HepG2 (cell line): ENCODE measurements around the gene PPP1R13B. TPM values are rescaled to one million over a fixed set of nuclear protein-coding genes. Genes with fewer than 3 reads are reported as not detected.

Experiments used
- KDM2A ChIP-seq: sonication (generic); formaldehyde crosslinking; IDR thresholded peaks from 2 replicates; pipeline ENCODE4 v1.4.0; 2020; ENCODE audit warnings: low read depth, missing genetic modification reagents, borderline replicate concordance
- MAFK ChIP-seq, 2 experiments: IDR thresholded peaks in 1 of 2; conservative IDR thresholded peaks in 1 of 2; 2 replicates each; pipeline ENCODE4 v1.6.1; 2011; ENCODE audit warnings: improper control_type of control experiment in 2 of 2, low read length in 2 of 2
- NR2F1 ChIP-seq, 2 experiments: fragments of 450-650 bp in 1 of 2; formaldehyde crosslinking in 1 of 2; IDR thresholded peaks; 2 replicates each; pipeline versions ENCODE4 v1.5.0 to v1.6.1; 2016 to 2020; ENCODE audit warnings: mild to moderate bottlenecking in 1 of 2, missing compliant biosample characterization in 1 of 2, missing genetic modification reagents in 1 of 2, moderate library complexity in 1 of 2
- SNAI1 ChIP-seq: sonication (generic); formaldehyde crosslinking; IDR thresholded peaks from 2 replicates; pipeline ENCODE4 v1.5.0; 2020; ENCODE audit warnings: mild to moderate bottlenecking, missing genetic modification reagents, borderline replicate concordance
- TEAD2 ChIP-seq: sonication (generic); formaldehyde crosslinking; IDR thresholded peaks from 2 replicates; pipeline ENCODE4 v1.9.0; 2021; ENCODE audit warnings: missing genetic modification reagents
- TOE1 ChIP-seq: sonication (generic); formaldehyde crosslinking; IDR thresholded peaks from 2 replicates; pipeline ENCODE4 v1.4.0; 2020; ENCODE audit warnings: mild to moderate bottlenecking, missing genetic modification reagents
- ZFP36 ChIP-seq: fragments of 150-350 bp; IDR thresholded peaks from 2 replicates; pipeline ENCODE4 v1.6.1; 2018; ENCODE audit warnings: borderline replicate concordance, low read length, low read depth; ENCODE audit not compliant: partially characterized antibody
- ZNF670 ChIP-seq: sonication (generic); formaldehyde crosslinking; IDR thresholded peaks from 2 replicates; pipeline ENCODE4 v1.8.0; 2022; ENCODE audit warnings: mild to moderate bottlenecking, missing genetic modification reagents, borderline replicate concordance
- ZNF879 ChIP-seq: sonication (generic); formaldehyde crosslinking; IDR thresholded peaks from 2 replicates; pipeline ENCODE4 v1.8.1; 2023; ENCODE audit warnings: missing genetic modification reagents
- polyA plus RNA-seq, 8 experiments: library from polyadenylated mRNA; depleted of rRNA in 3 of 8; stranded (reverse) in 7 of 8; unstranded in 1 of 8; fragments of >200 nt; fragmentation: Illumina TruSeq in 4 of 8; extraction: Trizol in 4 of 8; gene quantifications; 2 replicates each; pipeline versions ENCODE4 v1.2.1 to v1.2.3, GENCODE V29; 2011 to 2016; ENCODE audit warnings: low read depth in 4 of 8, missing spikeins in 1 of 8, mixed read lengths in 1 of 8; ENCODE audit not compliant: insufficient read depth in 1 of 8
- total RNA-seq, 5 experiments: library from RNA; depleted of rRNA; stranded (reverse); fragments of >200 nt; fragmentation: Illumina TruSeq; extraction: Trizol; gene quantifications; 2 replicates each; pipeline ENCODE4 v1.2.3, GENCODE V29; 2016; ENCODE audit warnings: low read depth in 1 of 5
- TF ChIP-seq, protein P1 (sequence below): sonication (generic); formaldehyde crosslinking; IDR thresholded peaks from 2 replicates; pipeline ENCODE4 v1.9.0; 2021; ENCODE audit warnings: missing genetic modification reagents, borderline replicate concordance
- TF ChIP-seq, protein P2 (sequence below): sonication (generic); formaldehyde crosslinking; IDR thresholded peaks from 2 replicates; pipeline ENCODE4 v1.4.0; 2020; ENCODE audit warnings: missing genetic modification reagents
- TF ChIP-seq, protein P3 (sequence below): IDR thresholded peaks from 2 replicates; pipeline ENCODE4 v1.6.1; 2012; ENCODE audit warnings: low read depth, low read length, improper control_type of control experiment
- TF ChIP-seq, protein P4 (sequence below): sonication (generic); formaldehyde crosslinking; IDR thresholded peaks from 2 replicates; pipeline ENCODE4 v1.8.1; 2023; ENCODE audit warnings: missing genetic modification reagents, mild to moderate bottlenecking, borderline replicate concordance

The PPP1R13B gene
- total and polyA plus RNA-seq, 2 of the 13 experiments (the other 11 are each of a cell fraction or from before 2014, with no cell fraction given): 4.6 to 9.4 TPM

GRCh38 chr14:103889313-103890051 is 42.1 kb upstream of the PPP1R13B start (continued):
- TF ChIP-seq, protein P1, sequence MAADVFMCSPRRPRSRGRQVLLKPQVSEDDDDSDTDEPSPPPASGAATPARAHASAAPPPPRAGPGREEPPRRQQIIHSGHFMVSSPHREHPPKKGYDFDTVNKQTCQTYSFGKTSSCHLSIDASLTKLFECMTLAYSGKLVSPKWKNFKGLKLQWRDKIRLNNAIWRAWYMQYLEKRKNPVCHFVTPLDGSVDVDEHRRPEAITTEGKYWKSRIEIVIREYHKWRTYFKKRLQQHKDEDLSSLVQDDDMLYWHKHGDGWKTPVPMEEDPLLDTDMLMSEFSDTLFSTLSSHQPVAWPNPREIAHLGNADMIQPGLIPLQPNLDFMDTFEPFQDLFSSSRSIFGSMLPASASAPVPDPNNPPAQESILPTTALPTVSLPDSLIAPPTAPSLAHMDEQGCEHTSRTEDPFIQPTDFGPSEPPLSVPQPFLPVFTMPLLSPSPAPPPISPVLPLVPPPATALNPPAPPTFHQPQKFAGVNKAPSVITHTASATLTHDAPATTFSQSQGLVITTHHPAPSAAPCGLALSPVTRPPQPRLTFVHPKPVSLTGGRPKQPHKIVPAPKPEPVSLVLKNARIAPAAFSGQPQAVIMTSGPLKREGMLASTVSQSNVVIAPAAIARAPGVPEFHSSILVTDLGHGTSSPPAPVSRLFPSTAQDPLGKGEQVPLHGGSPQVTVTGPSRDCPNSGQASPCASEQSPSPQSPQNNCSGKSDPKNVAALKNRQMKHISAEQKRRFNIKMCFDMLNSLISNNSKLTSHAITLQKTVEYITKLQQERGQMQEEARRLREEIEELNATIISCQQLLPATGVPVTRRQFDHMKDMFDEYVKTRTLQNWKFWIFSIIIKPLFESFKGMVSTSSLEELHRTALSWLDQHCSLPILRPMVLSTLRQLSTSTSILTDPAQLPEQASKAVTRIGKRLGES (CRISPR knock-in tag): 0 out of 2 replicates have a peak, but pooled peaks have one; percentile 65
- TF ChIP-seq MAFK (conservative IDR thresholded peaks at IDR 0.05 in 1 of 2, IDR thresholded peaks at IDR 0.05 in 1 of 2; ENCODE audit: low read length in 2 of 2) (no peak), ZFP36 (no peak), NR2F1 (CRISPR knock-in tag; IDR thresholded peaks at IDR 0.05) (no peak), KDM2A (CRISPR knock-in tag) (peak; percentile 47; the same call in 1 of the 2 replicates), TEAD2 (CRISPR knock-in tag) (no peak), TOE1 (CRISPR knock-in tag) (no peak), ZNF879 (CRISPR knock-in tag) (no peak), SNAI1 (CRISPR knock-in tag) (no peak; the same call in 1 of the 2 replicates), ZNF670 (no peak)
- TF ChIP-seq, protein P2, sequence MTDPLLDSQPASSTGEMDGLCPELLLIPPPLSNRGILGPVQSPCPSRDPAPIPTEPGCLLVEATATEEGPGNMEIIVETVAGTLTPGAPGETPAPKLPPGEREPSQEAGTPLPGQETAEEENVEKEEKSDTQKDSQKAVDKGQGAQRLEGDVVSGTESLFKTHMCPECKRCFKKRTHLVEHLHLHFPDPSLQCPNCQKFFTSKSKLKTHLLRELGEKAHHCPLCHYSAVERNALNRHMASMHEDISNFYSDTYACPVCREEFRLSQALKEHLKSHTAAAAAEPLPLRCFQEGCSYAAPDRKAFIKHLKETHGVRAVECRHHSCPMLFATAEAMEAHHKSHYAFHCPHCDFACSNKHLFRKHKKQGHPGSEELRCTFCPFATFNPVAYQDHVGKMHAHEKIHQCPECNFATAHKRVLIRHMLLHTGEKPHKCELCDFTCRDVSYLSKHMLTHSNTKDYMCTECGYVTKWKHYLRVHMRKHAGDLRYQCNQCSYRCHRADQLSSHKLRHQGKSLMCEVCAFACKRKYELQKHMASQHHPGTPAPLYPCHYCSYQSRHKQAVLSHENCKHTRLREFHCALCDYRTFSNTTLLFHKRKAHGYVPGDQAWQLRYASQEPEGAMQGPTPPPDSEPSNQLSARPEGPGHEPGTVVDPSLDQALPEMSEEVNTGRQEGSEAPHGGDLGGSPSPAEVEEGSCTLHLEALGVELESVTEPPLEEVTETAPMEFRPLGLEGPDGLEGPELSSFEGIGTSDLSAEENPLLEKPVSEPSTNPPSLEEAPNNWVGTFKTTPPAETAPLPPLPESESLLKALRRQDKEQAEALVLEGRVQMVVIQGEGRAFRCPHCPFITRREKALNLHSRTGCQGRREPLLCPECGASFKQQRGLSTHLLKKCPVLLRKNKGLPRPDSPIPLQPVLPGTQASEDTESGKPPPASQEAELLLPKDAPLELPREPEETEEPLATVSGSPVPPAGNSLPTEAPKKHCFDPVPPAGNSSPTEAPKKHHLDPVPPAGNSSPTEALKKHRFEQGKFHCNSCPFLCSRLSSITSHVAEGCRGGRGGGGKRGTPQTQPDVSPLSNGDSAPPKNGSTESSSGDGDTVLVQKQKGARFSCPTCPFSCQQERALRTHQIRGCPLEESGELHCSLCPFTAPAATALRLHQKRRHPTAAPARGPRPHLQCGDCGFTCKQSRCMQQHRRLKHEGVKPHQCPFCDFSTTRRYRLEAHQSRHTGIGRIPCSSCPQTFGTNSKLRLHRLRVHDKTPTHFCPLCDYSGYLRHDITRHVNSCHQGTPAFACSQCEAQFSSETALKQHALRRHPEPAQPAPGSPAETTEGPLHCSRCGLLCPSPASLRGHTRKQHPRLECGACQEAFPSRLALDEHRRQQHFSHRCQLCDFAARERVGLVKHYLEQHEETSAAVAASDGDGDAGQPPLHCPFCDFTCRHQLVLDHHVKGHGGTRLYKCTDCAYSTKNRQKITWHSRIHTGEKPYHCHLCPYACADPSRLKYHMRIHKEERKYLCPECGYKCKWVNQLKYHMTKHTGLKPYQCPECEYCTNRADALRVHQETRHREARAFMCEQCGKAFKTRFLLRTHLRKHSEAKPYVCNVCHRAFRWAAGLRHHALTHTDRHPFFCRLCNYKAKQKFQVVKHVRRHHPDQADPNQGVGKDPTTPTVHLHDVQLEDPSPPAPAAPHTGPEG: peak; percentile 23; the same call in 1 of the 2 replicates
- TF ChIP-seq, protein P3, sequence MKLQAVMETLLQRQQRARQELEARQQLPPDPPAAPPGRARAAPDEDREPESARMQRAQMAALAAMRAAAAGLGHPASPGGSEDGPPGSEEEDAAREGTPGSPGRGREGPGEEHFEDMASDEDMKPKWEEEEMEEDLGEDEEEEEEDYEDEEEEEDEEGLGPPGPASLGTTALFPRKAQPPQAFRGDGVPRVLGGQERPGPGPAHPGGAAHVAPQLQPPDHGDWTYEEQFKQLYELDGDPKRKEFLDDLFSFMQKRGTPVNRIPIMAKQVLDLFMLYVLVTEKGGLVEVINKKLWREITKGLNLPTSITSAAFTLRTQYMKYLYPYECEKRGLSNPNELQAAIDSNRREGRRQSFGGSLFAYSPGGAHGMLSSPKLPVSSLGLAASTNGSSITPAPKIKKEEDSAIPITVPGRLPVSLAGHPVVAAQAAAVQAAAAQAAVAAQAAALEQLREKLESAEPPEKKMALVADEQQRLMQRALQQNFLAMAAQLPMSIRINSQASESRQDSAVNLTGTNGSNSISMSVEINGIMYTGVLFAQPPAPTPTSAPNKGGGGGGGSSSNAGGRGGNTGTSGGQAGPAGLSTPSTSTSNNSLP: no peak
- TF ChIP-seq, protein P4, sequence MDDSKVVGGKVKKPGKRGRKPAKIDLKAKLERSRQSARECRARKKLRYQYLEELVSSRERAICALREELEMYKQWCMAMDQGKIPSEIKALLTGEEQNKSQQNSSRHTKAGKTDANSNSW (CRISPR knock-in tag): no peak
